Measurements from ENCODE around the gene NACAD.

GRCh38 chr7:45057878-45058277 is 30.9 kb downstream of the NACAD start:
- TF ChIP-seq CTCF (IDR thresholded peaks at IDR 0.05; ENCODE audit: borderline replicate concordance, extremely low read depth, low read length, poor library complexity, severe bottlenecking) (no peak), EZH2 (IDR thresholded peaks at IDR 0.05; ENCODE audit: borderline replicate concordance, low read depth, low read length, severe bottlenecking) (no peak)
